T follicular helper cell (primary cell): Measurements from ENCODE around the gene IL3RA.
A peak's percentile ranks its signal among the peaks of the same experiment; 100 is the strongest.
"Not testable (repeated sequence)": the region's sequence is repeated elsewhere in the genome, so short reads cannot be mapped to it uniquely, and the experiment has no call there.

Source experiments
- DNase-seq: peaks from one replicate; pipeline ENCODE4 v3.0.0-alpha.2; 2020; ENCODE audit warnings: low read depth
- total RNA-seq, 2 experiments: gene quantifications; one replicate each; lab custom pipeline; 2026; lab: John Stamatoyannopoulos, UW

Gene IL3RA
- 0.06 to 0.09 reads per million in 2 experiments for total RNA-seq

GRCh38 chrX:1336331-1336943 is at the start of gene IL3RA:
Gene IL3RA (plus strand): TSS chrX:1336785. CDS start chrX:1341766, 4,981 bp downstream.
- DNase-seq, result no peak

- no peak for DNase-seq
Measured at GRCh38 chrX:1289535-1289934, 47.0 kb upstream of the IL3RA start.

GRCh38 chrX:1291110-1291740 is 45.4 kb upstream of the IL3RA start:
- no peak for DNase-seq

GRCh38 chrX:1292575-1293290 is 43.9 kb upstream of the IL3RA start:
- no peak for DNase-seq

- DNase-seq, result no peak
Measured at GRCh38 chrX:1294301-1295067, 42.1 kb upstream of the IL3RA start.

- no peak for DNase-seq
Measured at GRCh38 chrX:1295550-1295949, 41.0 kb upstream of the IL3RA start.

GRCh38 chrX:1297591-1297990 is 39.0 kb upstream of the IL3RA start:
- DNase-seq, result not testable (repeated sequence)

- DNase-seq, result no peak
Measured at GRCh38 chrX:1300449-1300848, 36.1 kb upstream of the IL3RA start.

GRCh38 chrX:1305411-1305810 is 31.2 kb upstream of the IL3RA start:
- DNase-seq, result no peak

GRCh38 chrX:1306909-1307625 is 29.5 kb upstream of the IL3RA start:
- no peak for DNase-seq

GRCh38 chrX:1307626-1308340 is 28.8 kb upstream of the IL3RA start:
- no peak for DNase-seq

GRCh38 chrX:1308476-1308875 is 28.1 kb upstream of the IL3RA start:
- no peak for DNase-seq

GRCh38 chrX:1308917-1309316 is 27.7 kb upstream of the IL3RA start:
- DNase-seq, result not testable (repeated sequence)

GRCh38 chrX:1313788-1314187 is 22.8 kb upstream of the IL3RA start:
- no peak for DNase-seq

- DNase-seq, result no peak
Measured at GRCh38 chrX:1316527-1316926, 20.1 kb upstream of the IL3RA start.

- DNase-seq, result no peak
Measured at GRCh38 chrX:1321674-1322073, 14.9 kb upstream of the IL3RA start.

GRCh38 chrX:1322393-1322792 is 14.2 kb upstream of the IL3RA start:
- DNase-seq, result no peak

GRCh38 chrX:1323315-1323714 is 13.3 kb upstream of the IL3RA start:
- DNase-seq, result peak; percentile 13

GRCh38 chrX:1325515-1326116 is 11.0 kb upstream of the IL3RA start:
- no peak for DNase-seq

- no peak for DNase-seq
Measured at GRCh38 chrX:1327651-1328304, 8.8 kb upstream of the IL3RA start.
